GM23338 (cell line): ENCODE measurements around the gene ABCC3. TPM values are rescaled to one million over a fixed set of nuclear protein-coding genes. Genes with fewer than 3 reads are reported as not detected.

Experiments used
- ATAC-seq: fragments of 200-7000 bp; cut with Tn5 transposase; 3 replicates; pipeline ENCODE4 v1.9.1; 2020
- DNase-seq: peaks from one replicate; pipeline ENCODE4 v3.0.0-alpha.2; 2015; ENCODE audit warnings: low spot score
- H2AFZ ChIP-seq: fragments of 200-600 bp; sonication (generic); 2 replicates; pipeline ENCODE4 v1.8.0; 2016; ENCODE audit warnings: antibody characterized with exemption, mild to moderate bottlenecking, moderate library complexity
- H3F3A ChIP-seq: fragments of 200-600 bp; sonication (generic); replicated peaks from 2 replicates; pipeline ENCODE4 v1.8.0; 2017; ENCODE audit warnings: antibody characterized with exemption, mixed run types, low read depth
- H3K27ac ChIP-seq: fragments of 200-600 bp; sonication (generic); 2 replicates; pipeline ENCODE4 v1.6.1; 2016; ENCODE audit warnings: low read depth
- H3K27me3 ChIP-seq: fragments of 200-600 bp; sonication (generic); 2 replicates; pipeline ENCODE4 v1.8.0; 2016; ENCODE audit warnings: mild to moderate bottlenecking, mixed run types, moderate library complexity; ENCODE audit not compliant: insufficient read depth
- H3K36me3 ChIP-seq: fragments of 200-600 bp; sonication (generic); 2 replicates; pipeline ENCODE4 v1.8.0; 2016; ENCODE audit warnings: mild to moderate bottlenecking; ENCODE audit not compliant: insufficient read depth
- H3K4me1 ChIP-seq: fragments of 200-600 bp; sonication (generic); 2 replicates; pipeline ENCODE4 v1.8.0; 2016; ENCODE audit warnings: mild to moderate bottlenecking, moderate library complexity; ENCODE audit not compliant: insufficient read depth
- H3K4me2 ChIP-seq: fragments of 200-600 bp; sonication (generic); 2 replicates; pipeline ENCODE4 v1.7.1; 2017; ENCODE audit warnings: mixed run types
- H3K4me3 ChIP-seq: fragments of 200-600 bp; sonication (generic); 2 replicates; pipeline ENCODE4 v1.6.1; 2016; ENCODE audit warnings: mixed run types
- H3K79me2 ChIP-seq: fragments of 200-600 bp; sonication (generic); replicated peaks from 2 replicates; pipeline ENCODE4 v1.8.0; 2017; ENCODE audit warnings: mild to moderate bottlenecking; ENCODE audit not compliant: insufficient read depth
- H3K9me2 ChIP-seq: fragments of 200-600 bp; sonication (generic); 2 replicates; pipeline ENCODE4 v1.8.0; 2017; ENCODE audit not compliant: insufficient read depth
- H4K20me1 ChIP-seq: fragments of 200-600 bp; sonication (generic); replicated peaks from 2 replicates; pipeline ENCODE4 v1.8.0; 2017; ENCODE audit warnings: mild to moderate bottlenecking; ENCODE audit not compliant: insufficient read depth
- H3K27ac Mint-ChIP-seq: 2 replicates; pipeline ENCODE4 v1.8.0; 2020; ENCODE audit warnings: inconsistent platforms, mild to moderate bottlenecking, moderate library complexity, mixed read lengths
- H3K27me3 Mint-ChIP-seq: 3 replicates; pipeline ENCODE4 v1.8.0; 2022; ENCODE audit warnings: low read depth, mild to moderate bottlenecking, moderate library complexity, mixed read lengths, inconsistent platforms; ENCODE audit not compliant: insufficient read depth, poor library complexity
- H3K36me3 Mint-ChIP-seq: 3 replicates; pipeline ENCODE4 v1.8.0; 2021; ENCODE audit warnings: low read depth, mild to moderate bottlenecking, inconsistent platforms, moderate library complexity, mixed read lengths
- H3K4me1 Mint-ChIP-seq: 3 replicates; pipeline ENCODE4 v1.8.0; 2020; ENCODE audit warnings: mild to moderate bottlenecking, inconsistent platforms, mixed read lengths
- H3K4me3 Mint-ChIP-seq: 3 replicates; pipeline ENCODE4 v1.8.0; 2021; ENCODE audit warnings: moderate library complexity, mild to moderate bottlenecking, inconsistent platforms, mixed read lengths
- H3K9me3 Mint-ChIP-seq: 3 replicates; pipeline ENCODE4 v1.8.0; 2020; ENCODE audit warnings: moderate library complexity, mild to moderate bottlenecking, inconsistent platforms, mixed read lengths
- EZH2 ChIP-seq: fragments of 200-600 bp; sonication (generic); IDR thresholded peaks from one replicate; pipeline ENCODE4 v1.8.0; 2017; ENCODE audit warnings: antibody characterized with exemption, mild to moderate bottlenecking, low read depth; ENCODE audit not compliant: unreplicated experiment
- JUNB ChIP-seq: IDR thresholded peaks from one replicate; pipeline ENCODE4 v1.6.1; 2016; ENCODE audit warnings: antibody characterized with exemption; ENCODE audit not compliant: unreplicated experiment
- POLR2AphosphoS5 ChIP-seq: IDR thresholded peaks from 2 replicates; pipeline ENCODE4 v1.6.1; 2016; ENCODE audit warnings: antibody characterized with exemption, low read depth
- ZNF114 ChIP-seq: fragments of 250-450 bp; sonication (Bioruptor Pico); IDR thresholded peaks from 2 replicates; pipeline ENCODE4 v1.5.0; 2020; ENCODE audit warnings: mild to moderate bottlenecking, moderate library complexity
- ZNF331 ChIP-seq: fragments of 250-450 bp; sonication (Bioruptor Pico); IDR thresholded peaks from 2 replicates; pipeline ENCODE4 v1.5.0; 2020; ENCODE audit warnings: low read depth, mild to moderate bottlenecking, moderate library complexity
- polyA plus RNA-seq: library from polyadenylated mRNA; unstranded; fragments of >200 nt; fragmentation: Nextera tagmentation; extraction: Ambion mirVana; gene quantifications from 2 replicates; pipeline ENCODE4 v1.2.1, GENCODE V29; 2016
- total RNA-seq: library from RNA; depleted of rRNA; stranded (reverse); fragments of >200 nt; shearing (Covaris generic); gene quantifications from 2 replicates; pipeline ENCODE4 v1.2.3, GENCODE V29; 2014
- TF ChIP-seq, protein P1 (sequence below): IDR thresholded peaks from 2 replicates; pipeline ENCODE4 v1.6.1; 2016; ENCODE audit warnings: antibody characterized with exemption
- TF ChIP-seq, protein P2 (sequence below), 2 experiments: fragments of 200-600 bp in 1 of 2; sonication (generic) in 1 of 2; conservative IDR thresholded peaks; 2 replicates each; pipeline versions ENCODE4 v1.5.1 to v1.6.1; 2016 to 2017; ENCODE audit warnings: antibody characterized with exemption in 2 of 2, low read depth in 2 of 2, mild to moderate bottlenecking in 2 of 2, moderate library complexity in 1 of 2
- TF ChIP-seq, protein P3 (sequence below): fragments of 250-450 bp; sonication (Bioruptor Pico); IDR thresholded peaks from 2 replicates; pipeline ENCODE4 v1.5.0; 2020; ENCODE audit warnings: mild to moderate bottlenecking, moderate library complexity

The ABCC3 gene
- total and polyA plus RNA-seq, 2 experiments from 2014 or later = not detected

DNA sequence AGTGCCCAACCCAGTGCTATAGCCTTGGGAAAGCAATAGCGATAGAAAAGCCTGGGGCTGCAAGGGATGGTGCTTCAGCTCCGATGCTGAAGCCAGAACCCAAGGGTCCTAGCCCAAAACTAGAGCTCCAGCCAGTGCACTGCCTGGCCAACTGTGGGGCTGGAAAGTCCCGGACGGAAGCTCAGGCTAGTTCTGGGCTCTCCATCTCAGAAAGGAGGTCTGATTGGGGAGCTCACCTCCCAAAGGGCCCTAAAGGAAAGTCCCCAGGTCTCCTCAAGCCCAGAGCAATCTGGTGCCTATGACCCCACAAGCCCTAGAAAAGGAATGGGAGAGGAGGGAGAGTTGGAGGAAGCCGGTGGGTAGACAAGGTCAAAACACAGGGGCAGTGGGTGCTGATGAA, 2.0 kb upstream of the ABCC3 start:
- no peak for ATAC-seq
- H4K20me1 ChIP-seq = no peaks in the 10 kb centered on the region
- no peak overlapping the region for H3K4me3 ChIP-seq
- H3K9me2 ChIP-seq = no peaks in the 10 kb centered on the region
- no peak for DNase-seq
- no peaks in the 10 kb centered on the region for H3K79me2 ChIP-seq
- Mint-ChIP-seq H3K27ac (no peak overlapping the region), H3K9me3 (no peaks in the 10 kb centered on the region), H3K4me3 (no peak overlapping the region), H3K36me3 (no peaks in the 10 kb centered on the region), H3K4me1 (peaks cover 34% of the 10 kb centered on the region), H3K27me3 (peaks cover 43% of the 10 kb centered on the region)
- H3K36me3 ChIP-seq = no peaks in the 10 kb centered on the region
- peaks cover 53% of the 10 kb centered on the region for H3K27me3 ChIP-seq
- 0 out of 2 replicates have a peak, but pooled peaks cover 3% of the 10 kb centered on the region for H3F3A ChIP-seq
- TF ChIP-seq POLR2AphosphoS5 (no peak), EZH2 (no peak), ZNF114 (no peak)
- TF ChIP-seq, protein P1, sequence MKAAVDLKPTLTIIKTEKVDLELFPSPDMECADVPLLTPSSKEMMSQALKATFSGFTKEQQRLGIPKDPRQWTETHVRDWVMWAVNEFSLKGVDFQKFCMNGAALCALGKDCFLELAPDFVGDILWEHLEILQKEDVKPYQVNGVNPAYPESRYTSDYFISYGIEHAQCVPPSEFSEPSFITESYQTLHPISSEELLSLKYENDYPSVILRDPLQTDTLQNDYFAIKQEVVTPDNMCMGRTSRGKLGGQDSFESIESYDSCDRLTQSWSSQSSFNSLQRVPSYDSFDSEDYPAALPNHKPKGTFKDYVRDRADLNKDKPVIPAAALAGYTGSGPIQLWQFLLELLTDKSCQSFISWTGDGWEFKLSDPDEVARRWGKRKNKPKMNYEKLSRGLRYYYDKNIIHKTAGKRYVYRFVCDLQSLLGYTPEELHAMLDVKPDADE = no peak
- H2AFZ ChIP-seq = no peak overlapping the region
- peaks cover 20% of the 10 kb centered on the region for H3K4me1 ChIP-seq
- no peak overlapping the region for H3K4me2 ChIP-seq
- no peak overlapping the region for H3K27ac ChIP-seq

DNA sequence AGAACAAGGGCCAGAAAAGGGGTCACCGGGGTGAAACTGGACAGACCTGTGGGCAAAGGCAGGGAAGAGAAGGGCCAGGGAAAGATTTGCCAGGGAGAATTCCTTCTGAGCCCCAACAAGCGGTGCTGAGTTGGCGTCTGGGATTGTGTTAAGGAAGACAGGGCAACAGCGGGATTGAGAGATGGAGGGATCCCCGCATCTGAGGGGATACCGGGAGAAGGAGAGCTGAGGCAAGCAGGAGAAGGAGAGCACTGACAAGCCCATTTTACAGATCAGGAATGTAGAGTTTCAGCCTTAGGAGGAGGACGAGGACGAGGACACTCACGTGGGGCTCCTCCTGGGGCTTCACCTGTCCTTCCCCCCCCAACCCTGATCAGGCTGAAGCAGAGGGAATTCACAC, 998 bp upstream of the ABCC3 start:
- peak overlapping the region; percentile 61; the same call in 2 of the 3 replicates for H3K4me3 Mint-ChIP-seq
- TF ChIP-seq, protein P1 = no peak
- TF ChIP-seq JUNB = no peak
- TF ChIP-seq ZNF114 = no peak
- TF ChIP-seq, protein P2, sequence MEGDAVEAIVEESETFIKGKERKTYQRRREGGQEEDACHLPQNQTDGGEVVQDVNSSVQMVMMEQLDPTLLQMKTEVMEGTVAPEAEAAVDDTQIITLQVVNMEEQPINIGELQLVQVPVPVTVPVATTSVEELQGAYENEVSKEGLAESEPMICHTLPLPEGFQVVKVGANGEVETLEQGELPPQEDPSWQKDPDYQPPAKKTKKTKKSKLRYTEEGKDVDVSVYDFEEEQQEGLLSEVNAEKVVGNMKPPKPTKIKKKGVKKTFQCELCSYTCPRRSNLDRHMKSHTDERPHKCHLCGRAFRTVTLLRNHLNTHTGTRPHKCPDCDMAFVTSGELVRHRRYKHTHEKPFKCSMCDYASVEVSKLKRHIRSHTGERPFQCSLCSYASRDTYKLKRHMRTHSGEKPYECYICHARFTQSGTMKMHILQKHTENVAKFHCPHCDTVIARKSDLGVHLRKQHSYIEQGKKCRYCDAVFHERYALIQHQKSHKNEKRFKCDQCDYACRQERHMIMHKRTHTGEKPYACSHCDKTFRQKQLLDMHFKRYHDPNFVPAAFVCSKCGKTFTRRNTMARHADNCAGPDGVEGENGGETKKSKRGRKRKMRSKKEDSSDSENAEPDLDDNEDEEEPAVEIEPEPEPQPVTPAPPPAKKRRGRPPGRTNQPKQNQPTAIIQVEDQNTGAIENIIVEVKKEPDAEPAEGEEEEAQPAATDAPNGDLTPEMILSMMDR (conservative IDR thresholded peaks at IDR 0.05; ENCODE audit: low read depth in 2 of 2) = no peak
- no peak for TF ChIP-seq POLR2AphosphoS5
- TF ChIP-seq ZNF331 (CRISPR knock-in tag) = no peak
- TF ChIP-seq, protein P3, sequence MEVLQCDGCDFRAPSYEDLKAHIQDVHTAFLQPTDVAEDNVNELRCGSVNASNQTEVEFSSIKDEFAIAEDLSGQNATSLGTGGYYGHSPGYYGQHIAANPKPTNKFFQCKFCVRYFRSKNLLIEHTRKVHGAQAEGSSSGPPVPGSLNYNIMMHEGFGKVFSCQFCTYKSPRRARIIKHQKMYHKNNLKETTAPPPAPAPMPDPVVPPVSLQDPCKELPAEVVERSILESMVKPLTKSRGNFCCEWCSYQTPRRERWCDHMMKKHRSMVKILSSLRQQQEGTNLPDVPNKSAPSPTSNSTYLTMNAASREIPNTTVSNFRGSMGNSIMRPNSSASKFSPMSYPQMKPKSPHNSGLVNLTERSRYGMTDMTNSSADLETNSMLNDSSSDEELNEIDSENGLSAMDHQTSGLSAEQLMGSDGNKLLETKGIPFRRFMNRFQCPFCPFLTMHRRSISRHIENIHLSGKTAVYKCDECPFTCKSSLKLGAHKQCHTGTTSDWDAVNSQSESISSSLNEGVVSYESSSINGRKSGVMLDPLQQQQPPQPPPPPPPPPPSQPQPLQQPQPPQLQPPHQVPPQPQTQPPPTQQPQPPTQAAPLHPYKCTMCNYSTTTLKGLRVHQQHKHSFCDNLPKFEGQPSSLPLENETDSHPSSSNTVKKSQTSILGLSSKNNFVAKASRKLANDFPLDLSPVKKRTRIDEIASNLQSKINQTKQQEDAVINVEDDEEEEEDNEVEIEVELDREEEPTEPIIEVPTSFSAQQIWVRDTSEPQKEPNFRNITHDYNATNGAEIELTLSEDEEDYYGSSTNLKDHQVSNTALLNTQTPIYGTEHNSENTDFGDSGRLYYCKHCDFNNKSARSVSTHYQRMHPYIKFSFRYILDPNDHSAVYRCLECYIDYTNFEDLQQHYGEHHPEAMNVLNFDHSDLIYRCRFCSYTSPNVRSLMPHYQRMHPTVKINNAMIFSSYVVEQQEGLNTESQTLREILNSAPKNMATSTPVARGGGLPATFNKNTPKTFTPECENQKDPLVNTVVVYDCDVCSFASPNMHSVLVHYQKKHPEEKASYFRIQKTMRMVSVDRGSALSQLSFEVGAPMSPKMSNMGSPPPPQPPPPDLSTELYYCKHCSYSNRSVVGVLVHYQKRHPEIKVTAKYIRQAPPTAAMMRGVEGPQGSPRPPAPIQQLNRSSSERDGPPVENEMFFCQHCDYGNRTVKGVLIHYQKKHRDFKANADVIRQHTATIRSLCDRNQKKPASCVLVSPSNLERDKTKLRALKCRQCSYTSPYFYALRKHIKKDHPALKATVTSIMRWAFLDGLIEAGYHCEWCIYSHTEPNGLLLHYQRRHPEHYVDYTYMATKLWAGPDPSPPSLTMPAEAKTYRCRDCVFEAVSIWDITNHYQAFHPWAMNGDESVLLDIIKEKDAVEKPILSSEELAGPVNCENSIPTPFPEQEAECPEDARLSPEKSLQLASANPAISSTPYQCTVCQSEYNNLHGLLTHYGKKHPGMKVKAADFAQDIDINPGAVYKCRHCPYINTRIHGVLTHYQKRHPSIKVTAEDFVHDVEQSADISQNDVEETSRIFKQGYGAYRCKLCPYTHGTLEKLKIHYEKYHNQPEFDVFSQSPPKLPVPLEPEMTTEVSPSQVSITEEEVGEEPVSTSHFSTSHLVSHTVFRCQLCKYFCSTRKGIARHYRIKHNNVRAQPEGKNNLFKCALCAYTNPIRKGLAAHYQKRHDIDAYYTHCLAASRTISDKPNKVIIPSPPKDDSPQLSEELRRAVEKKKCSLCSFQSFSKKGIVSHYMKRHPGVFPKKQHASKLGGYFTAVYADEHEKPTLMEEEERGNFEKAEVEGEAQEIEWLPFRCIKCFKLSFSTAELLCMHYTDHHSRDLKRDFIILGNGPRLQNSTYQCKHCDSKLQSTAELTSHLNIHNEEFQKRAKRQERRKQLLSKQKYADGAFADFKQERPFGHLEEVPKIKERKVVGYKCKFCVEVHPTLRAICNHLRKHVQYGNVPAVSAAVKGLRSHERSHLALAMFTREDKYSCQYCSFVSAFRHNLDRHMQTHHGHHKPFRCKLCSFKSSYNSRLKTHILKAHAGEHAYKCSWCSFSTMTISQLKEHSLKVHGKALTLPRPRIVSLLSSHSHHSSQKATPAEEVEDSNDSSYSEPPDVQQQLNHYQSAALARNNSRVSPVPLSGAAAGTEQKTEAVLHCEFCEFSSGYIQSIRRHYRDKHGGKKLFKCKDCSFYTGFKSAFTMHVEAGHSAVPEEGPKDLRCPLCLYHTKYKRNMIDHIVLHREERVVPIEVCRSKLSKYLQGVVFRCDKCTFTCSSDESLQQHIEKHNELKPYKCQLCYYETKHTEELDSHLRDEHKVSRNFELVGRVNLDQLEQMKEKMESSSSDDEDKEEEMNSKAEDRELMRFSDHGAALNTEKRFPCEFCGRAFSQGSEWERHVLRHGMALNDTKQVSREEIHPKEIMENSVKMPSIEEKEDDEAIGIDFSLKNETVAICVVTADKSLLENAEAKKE (CRISPR knock-in tag) = no peak

More for the DNA sequence above, 998 bp upstream of the ABCC3 start:
- Histone ChIP-seq H3K27me3 (peaks cover 53% of the 10 kb centered on the region), H4K20me1 (no peaks in the 10 kb centered on the region), H3K4me3 (no peak overlapping the region), H2AFZ (no peak overlapping the region), H3F3A (0 out of 2 replicates have a peak, but pooled peaks cover 3% of the 10 kb centered on the region), H3K4me1 (peaks cover 10% of the 10 kb centered on the region), H3K27ac (no peak overlapping the region), H3K36me3 (no peaks in the 10 kb centered on the region), H3K4me2 (no peak overlapping the region), H3K9me2 (no peaks in the 10 kb centered on the region), H3K79me2 (no peaks in the 10 kb centered on the region)
- H3K9me3 Mint-ChIP-seq = no peaks in the 10 kb centered on the region
- DNase-seq = no peak
- no peak for ATAC-seq
- H3K36me3 Mint-ChIP-seq = no peaks in the 10 kb centered on the region
- H3K27me3 Mint-ChIP-seq = peaks cover 43% of the 10 kb centered on the region
- no peak overlapping the region for H3K27ac Mint-ChIP-seq
- peaks cover 26% of the 10 kb centered on the region for H3K4me1 Mint-ChIP-seq
